GM12878 (cell line): ENCODE measurements around the gene REPS2. TPM values are rescaled to one million over a fixed set of nuclear protein-coding genes. Genes with fewer than 3 reads are reported as not detected.

Experiments
- ATAC-seq: fragments of 200-7000 bp; cut with Tn5 transposase; 3 replicates; pipeline ENCODE4 v1.9.1; 2020; ENCODE audit warnings: mild to moderate bottlenecking, moderate library complexity
- BruUV-seq: library from RNA; stranded (reverse); fragments of 400-500 nt; replicated peaks from 2 replicates; lab custom pipeline; 2021; lab: Mats Ljungman, UMichigan
- CTCF ChIA-PET: fragments of 300-600 bp; sonication (Branson Sonifier 250); formaldehyde crosslinking; extraction: SDS; loops from one replicate; lab custom pipeline; 2021; ENCODE audit warnings: inconsistent platforms; lab: Yijun Ruan, JAX
- POLR2A ChIA-PET: fragments of 350-600 bp; formaldehyde crosslinking; extraction: SDS; loops from one replicate; lab custom pipeline; 2021; ENCODE audit warnings: inconsistent platforms; lab: Charles Lee
- RAD21 ChIA-PET: fragments of 300-600 bp; sonication (Branson Sonifier 250); formaldehyde crosslinking; loops from one replicate; lab custom pipeline; 2023; ENCODE audit warnings: antibody characterized with exemption; ENCODE audit not compliant: unreplicated experiment; lab: Charles Lee
- SMC1A ChIA-PET: fragments of 300-600 bp; sonication (Branson Sonifier 250); formaldehyde crosslinking; loops from one replicate; lab custom pipeline; 2023; ENCODE audit not compliant: unreplicated experiment, uncharacterized antibody; lab: Charles Lee
- DNase-seq: peaks from one replicate; pipeline ENCODE4 v3.0.0-alpha.2; 2011; ENCODE audit warnings: low read depth, low spot score
- FAIRE-seq: peaks from 3 replicates; lab custom pipeline; 2011; peaks lifted over from hg19 to GRCh38; lab: Jason Lieb, UNC
- H2AFZ ChIP-seq: 2 replicates; pipeline ENCODE4 v1.6.0; 2011; ENCODE audit warnings: low read depth, low read length, control low read depth; ENCODE audit not compliant: control insufficient read depth
- H3K27ac ChIP-seq: 2 replicates; pipeline ENCODE4 v1.5.1; 2011; ENCODE audit warnings: control low read depth; ENCODE audit not compliant: control insufficient read depth, insufficient read depth
- H3K27me3 ChIP-seq, 2 experiments: replicated peaks in 1 of 2; 2 replicates each; pipeline versions ENCODE4 v1.6.0 to v1.6.1; 2011; ENCODE audit warnings: low read length in 1 of 2; ENCODE audit not compliant: control insufficient read depth in 2 of 2, insufficient read depth in 2 of 2
- H3K36me3 ChIP-seq, 2 experiments: 2 replicates each; pipeline ENCODE4 v1.5.1; 2011; ENCODE audit warnings: low read length in 1 of 2; ENCODE audit not compliant: control insufficient read depth in 2 of 2, insufficient read depth in 2 of 2
- H3K4me1 ChIP-seq: 2 replicates; pipeline ENCODE4 v1.6.1; 2011; ENCODE audit warnings: mild to moderate bottlenecking, low read length, moderate library complexity, mixed read lengths; ENCODE audit not compliant: control insufficient read depth, insufficient read depth
- H3K4me2 ChIP-seq: 2 replicates; pipeline ENCODE4 v1.6.0; 2011; ENCODE audit warnings: control low read depth; ENCODE audit not compliant: control insufficient read depth, insufficient read depth
- H3K4me3 ChIP-seq: fragments of 200-600 bp; sonication (generic); 2 replicates; pipeline ENCODE4 v1.5.1; 2016
- H3K79me2 ChIP-seq: 2 replicates; pipeline ENCODE4 v1.6.0; 2011; ENCODE audit warnings: low read length; ENCODE audit not compliant: control insufficient read depth, insufficient read depth
- H3K9ac ChIP-seq: 2 replicates; pipeline ENCODE4 v1.8.0; 2011; ENCODE audit warnings: low read length, control low read depth, mixed read lengths; ENCODE audit not compliant: control insufficient read depth, insufficient read depth
- H3K9me3 ChIP-seq: replicated peaks from 3 replicates; pipeline ENCODE4 v1.5.1; 2011; ENCODE audit warnings: mild to moderate bottlenecking, low read length; ENCODE audit not compliant: control insufficient read depth, insufficient read depth
- H4K20me1 ChIP-seq: 2 replicates; pipeline ENCODE4 v1.6.0; 2011; ENCODE audit not compliant: control insufficient read depth, insufficient read depth
- BCL11A ChIP-seq: IDR thresholded peaks from 2 replicates; pipeline ENCODE4 v1.6.1; 2011; ENCODE audit warnings: low read depth, low read length
- CBX5 ChIP-seq: sonication (generic); IDR thresholded peaks from 2 replicates; pipeline ENCODE4 v1.6.1; 2016; ENCODE audit warnings: low read depth, moderate library complexity, mild to moderate bottlenecking, inconsistent platforms
- EED ChIP-seq: sonication (generic); IDR thresholded peaks from 2 replicates; pipeline ENCODE4 v1.6.1; 2016; ENCODE audit warnings: antibody characterized with exemption, low read depth
- EP300 ChIP-seq, 2 experiments: fragments of 150-350 bp in 1 of 2; IDR thresholded peaks; 2 replicates each; pipeline ENCODE4 v1.6.1; 2011 to 2012; ENCODE audit warnings: low read depth in 2 of 2, low read length in 2 of 2, borderline replicate concordance in 1 of 2, improper control_type of control experiment in 1 of 2, inconsistent platforms in 1 of 2; ENCODE audit not compliant: control insufficient read depth in 1 of 2
- HDAC6 ChIP-seq: fragments of 200-600 bp; sonication (generic); IDR thresholded peaks from one replicate; pipeline ENCODE4 v1.8.0; 2017; ENCODE audit warnings: antibody characterized with exemption; ENCODE audit not compliant: unreplicated experiment
- IRF4 ChIP-seq: IDR thresholded peaks from 2 replicates; pipeline ENCODE4 v1.6.1; 2011; ENCODE audit warnings: low read depth, low read length
- JUND ChIP-seq: IDR thresholded peaks from 2 replicates; pipeline ENCODE4 v1.6.1; 2012; ENCODE audit warnings: low read depth, mild to moderate bottlenecking, low read length, improper control_type of control experiment, moderate library complexity
- NR2C2 ChIP-seq: IDR thresholded peaks from 2 replicates; pipeline ENCODE4 v1.6.1; 2011; ENCODE audit warnings: borderline replicate concordance, low read depth; ENCODE audit not compliant: control insufficient read depth, insufficient read length
- PML ChIP-seq: IDR thresholded peaks from 2 replicates; pipeline ENCODE4 v1.6.1; 2012; ENCODE audit warnings: low read length, inconsistent platforms
- POU2F2 ChIP-seq: IDR thresholded peaks from 3 replicates; pipeline ENCODE4 v1.6.1; 2011; ENCODE audit warnings: low read depth, mild to moderate bottlenecking, low read length, borderline replicate concordance
- RFX5 ChIP-seq: IDR thresholded peaks from 2 replicates; pipeline ENCODE4 v1.6.1; 2011; ENCODE audit warnings: low read depth, low read length, improper control_type of control experiment
- SMC3 ChIP-seq: IDR thresholded peaks from 2 replicates; pipeline ENCODE4 v1.6.1; 2011; ENCODE audit warnings: low read length, improper control_type of control experiment, borderline replicate concordance
- SP1 ChIP-seq: IDR thresholded peaks from one replicate; pipeline ENCODE4 v1.6.1; 2011; ENCODE audit warnings: low read depth, low read length
- SREBF2 ChIP-seq: IDR thresholded peaks from 2 replicates; pipeline ENCODE4 v1.6.1; 2012; ENCODE audit warnings: mild to moderate bottlenecking, low read length
- TAF1 ChIP-seq: IDR thresholded peaks from 2 replicates; pipeline ENCODE4 v1.6.1; 2011; ENCODE audit warnings: mild to moderate bottlenecking, low read depth, low read length, borderline replicate concordance
- ZNF217 ChIP-seq: fragments of 450-650 bp; IDR thresholded peaks from 2 replicates; pipeline ENCODE4 v1.6.1; 2017; ENCODE audit warnings: antibody characterized with exemption, mild to moderate bottlenecking
- WGBS: methylation state at CpG from one replicate; pipeline ENCODE4 v1.1.6; 2016; ENCODE audit warnings: low lambda C conversion rate; ENCODE audit not compliant: insufficient replicate concordance, insufficient coverage; ENCODE audit errors: missing lambda C conversion rate; 5-methylcytosine and 5-hydroxymethylcytosine counted together
- in situ Hi-C: fragments of 300-500 bp; cut with MboI; formaldehyde crosslinking; loops from 9 replicates; pipeline ENCODE4 v1.14.3; 2018; ENCODE audit warnings: mixed read lengths
- intact Hi-C: fragments of 100-400 bp; cut with micrococcal nuclease; formaldehyde crosslinking; loops from one replicate; pipeline ENCODE4 v1.14.2; 2022; ENCODE audit not compliant: unreplicated experiment
- polyA plus RNA-seq, 11 experiments: library from polyadenylated mRNA; depleted of rRNA in 4 of 11; unstranded in 6 of 11; stranded (reverse) in 5 of 11; fragments of >200 nt; fragmentation: Nextera tagmentation in 4 of 11; fragmentation: Illumina TruSeq in 1 of 11; extraction: Ambion mirVana in 4 of 11; extraction: Trizol in 1 of 11; gene quantifications; 1 replicate in 1 of 11; 2 replicates in 10 of 11; pipeline versions ENCODE4 v1.2.1 to v1.2.3, GENCODE V29; 2011 to 2016; ENCODE audit warnings: inconsistent platforms in 2 of 11, missing spikeins in 2 of 11, low read depth in 1 of 11
- total RNA-seq, 4 experiments: library from RNA; depleted of rRNA in 3 of 4; stranded (reverse); fragments of >200 nt in 3 of 4; fragmentation: Illumina TruSeq in 1 of 4; extraction: Trizol in 1 of 4; gene quantifications; 2 replicates each; pipeline versions ENCODE4 v1.2.1 to v1.2.3, GENCODE V29; 2013 to 2021
- TF ChIP-seq, protein P1 (sequence below): IDR thresholded peaks from 2 replicates; pipeline ENCODE4 v1.6.1; 2011; ENCODE audit warnings: low read depth, mild to moderate bottlenecking, low read length, moderate library complexity, borderline replicate concordance; ENCODE audit errors: extremely low read depth
- TF ChIP-seq, protein P2 (sequence below): fragments of 450-650 bp; IDR thresholded peaks from 2 replicates; pipeline ENCODE4 v1.6.1; 2017; ENCODE audit warnings: mild to moderate bottlenecking, low read depth, inconsistent platforms; ENCODE audit not compliant: poor library complexity, severe bottlenecking
- TF ChIP-seq, protein P3 (sequence below): IDR thresholded peaks from 2 replicates; pipeline ENCODE4 v1.6.1; 2011; ENCODE audit warnings: borderline replicate concordance, low read depth, mild to moderate bottlenecking, moderate library complexity, mixed read lengths, low read length; ENCODE audit not compliant: insufficient read depth; ENCODE audit errors: extremely low read length
- TF ChIP-seq, protein P4 (sequence below): fragments of 450-650 bp; IDR thresholded peaks from 2 replicates; pipeline ENCODE4 v1.6.1; 2016; ENCODE audit warnings: mild to moderate bottlenecking

The REPS2 gene
- total and polyA plus RNA-seq, 10 of the 15 experiments (the other 5 are each of a cell fraction or from before 2014, with no cell fraction given), result 2.1 to 6.8 (median 3.9) TPM

DNA sequence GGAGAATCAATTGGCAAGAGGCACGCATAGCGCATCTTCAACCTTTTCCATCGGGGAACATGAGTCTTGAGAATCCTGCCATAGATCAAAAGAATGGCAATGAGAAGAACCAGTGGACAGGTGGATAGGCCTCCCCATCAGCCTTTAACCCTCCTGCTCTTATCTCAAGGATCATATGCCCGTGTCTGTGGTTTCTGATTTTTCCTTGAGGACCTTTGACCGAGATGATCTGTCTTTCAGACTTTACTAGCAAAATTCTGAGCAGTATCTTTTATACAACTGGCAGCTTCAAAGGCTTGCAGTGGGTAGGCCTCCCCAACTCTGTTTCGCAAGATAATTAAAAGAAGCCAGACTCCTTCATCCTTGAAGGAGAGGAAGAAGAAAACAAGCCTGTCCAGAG is 174.4 kb downstream of the REPS2 start:
- 66% methylated on average over 6 of the region's 6 CpGs for WGBS
- Histone ChIP-seq H3K4me1 (no peaks in the 10 kb centered on the region), H3K36me3 (no peaks in the 10 kb centered on the region), H3K9ac (no peak overlapping the region), H4K20me1 (no peaks in the 10 kb centered on the region), H2AFZ (no peak overlapping the region), H3K79me2 (no peaks in the 10 kb centered on the region), H3K4me2 (no peak overlapping the region), H3K27ac (no peak overlapping the region), H3K27me3 (no peaks in the 10 kb centered on the region), H3K4me3 (no peak overlapping the region), H3K9me3 (no peaks in the 10 kb centered on the region)
- RAD21 ChIA-PET, result interaction anchor here (0.7 to 1.7 kb wide), 3 partner anchors 14 to 120 kb away, joined by 3 read pairs; no protein-coding TSS in a partner anchor
- FAIRE-seq, result no peak
- no peak for DNase-seq
- BruUV-seq, result no TSS peak
- SMC1A ChIA-PET, result interaction anchor here (1.4 kb wide), 1 partner anchor 471 kb away, joined by 4 read pairs; no protein-coding TSS in a partner anchor
- POLR2A ChIA-PET, result no interaction called here
- no peak for TF ChIP-seq BCL11A
- no peak for TF ChIP-seq PML
- no peak for TF ChIP-seq SP1
- no peak for TF ChIP-seq JUND
- TF ChIP-seq EP300 (IDR thresholded peaks at IDR 0.05; ENCODE audit: borderline replicate concordance in 1 of 2, control insufficient read depth in 1 of 2, low read depth in 2 of 2, low read length in 2 of 2), result no peak
- no peak for TF ChIP-seq EED
- no peak for TF ChIP-seq NR2C2
- no peak for TF ChIP-seq IRF4
- TF ChIP-seq RFX5, result no peak
- TF ChIP-seq POU2F2, result no peak
- TF ChIP-seq, protein P1, sequence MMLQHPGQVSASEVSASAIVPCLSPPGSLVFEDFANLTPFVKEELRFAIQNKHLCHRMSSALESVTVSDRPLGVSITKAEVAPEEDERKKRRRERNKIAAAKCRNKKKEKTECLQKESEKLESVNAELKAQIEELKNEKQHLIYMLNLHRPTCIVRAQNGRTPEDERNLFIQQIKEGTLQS, result no peak
- TF ChIP-seq, protein P2, sequence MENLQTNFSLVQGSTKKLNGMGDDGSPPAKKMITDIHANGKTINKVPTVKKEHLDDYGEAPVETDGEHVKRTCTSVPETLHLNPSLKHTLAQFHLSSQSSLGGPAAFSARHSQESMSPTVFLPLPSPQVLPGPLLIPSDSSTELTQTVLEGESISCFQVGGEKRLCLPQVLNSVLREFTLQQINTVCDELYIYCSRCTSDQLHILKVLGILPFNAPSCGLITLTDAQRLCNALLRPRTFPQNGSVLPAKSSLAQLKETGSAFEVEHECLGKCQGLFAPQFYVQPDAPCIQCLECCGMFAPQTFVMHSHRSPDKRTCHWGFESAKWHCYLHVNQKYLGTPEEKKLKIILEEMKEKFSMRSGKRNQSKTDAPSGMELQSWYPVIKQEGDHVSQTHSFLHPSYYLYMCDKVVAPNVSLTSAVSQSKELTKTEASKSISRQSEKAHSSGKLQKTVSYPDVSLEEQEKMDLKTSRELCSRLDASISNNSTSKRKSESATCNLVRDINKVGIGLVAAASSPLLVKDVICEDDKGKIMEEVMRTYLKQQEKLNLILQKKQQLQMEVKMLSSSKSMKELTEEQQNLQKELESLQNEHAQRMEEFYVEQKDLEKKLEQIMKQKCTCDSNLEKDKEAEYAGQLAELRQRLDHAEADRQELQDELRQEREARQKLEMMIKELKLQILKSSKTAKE, result no peak
- no peak for TF ChIP-seq SMC3
- TF ChIP-seq TAF1, result no peak
- TF ChIP-seq, protein P3, sequence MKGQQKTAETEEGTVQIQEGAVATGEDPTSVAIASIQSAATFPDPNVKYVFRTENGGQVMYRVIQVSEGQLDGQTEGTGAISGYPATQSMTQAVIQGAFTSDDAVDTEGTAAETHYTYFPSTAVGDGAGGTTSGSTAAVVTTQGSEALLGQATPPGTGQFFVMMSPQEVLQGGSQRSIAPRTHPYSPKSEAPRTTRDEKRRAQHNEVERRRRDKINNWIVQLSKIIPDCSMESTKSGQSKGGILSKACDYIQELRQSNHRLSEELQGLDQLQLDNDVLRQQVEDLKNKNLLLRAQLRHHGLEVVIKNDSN, result no peak
- no peak for TF ChIP-seq SREBF2
- TF ChIP-seq HDAC6, result no peak
- TF ChIP-seq ZNF217, result no peak
- TF ChIP-seq, protein P4, sequence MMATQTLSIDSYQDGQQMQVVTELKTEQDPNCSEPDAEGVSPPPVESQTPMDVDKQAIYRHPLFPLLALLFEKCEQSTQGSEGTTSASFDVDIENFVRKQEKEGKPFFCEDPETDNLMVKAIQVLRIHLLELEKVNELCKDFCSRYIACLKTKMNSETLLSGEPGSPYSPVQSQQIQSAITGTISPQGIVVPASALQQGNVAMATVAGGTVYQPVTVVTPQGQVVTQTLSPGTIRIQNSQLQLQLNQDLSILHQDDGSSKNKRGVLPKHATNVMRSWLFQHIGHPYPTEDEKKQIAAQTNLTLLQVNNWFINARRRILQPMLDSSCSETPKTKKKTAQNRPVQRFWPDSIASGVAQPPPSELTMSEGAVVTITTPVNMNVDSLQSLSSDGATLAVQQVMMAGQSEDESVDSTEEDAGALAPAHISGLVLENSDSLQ, result no peak
- TF ChIP-seq CBX5, result no peak
- ATAC-seq, result no peak
- intact Hi-C loops (loop anchor here (2.0 to 5.0 kb wide), 2 partner anchors 471 to 570 kb away; no protein-coding TSS in a partner anchor), in situ Hi-C loops (no loop called here)
- CTCF ChIA-PET, result interaction anchor here (1.0 to 2.2 kb wide), 7 partner anchors 9 to 570 kb away, joined by 3 to 10 read pairs (median 3); no protein-coding TSS in a partner anchor
